ENCODE measurements around the gene RNF43. TPM values are rescaled to one million over a fixed set of nuclear protein-coding genes. Genes with fewer than 3 reads are reported as not detected.
A peak's percentile ranks its signal among the peaks of the same experiment; 100 is the strongest.

RNF43 gene
- total RNA-seq, 1 experiment from 2014 or later = 0.42 TPM

DNA sequence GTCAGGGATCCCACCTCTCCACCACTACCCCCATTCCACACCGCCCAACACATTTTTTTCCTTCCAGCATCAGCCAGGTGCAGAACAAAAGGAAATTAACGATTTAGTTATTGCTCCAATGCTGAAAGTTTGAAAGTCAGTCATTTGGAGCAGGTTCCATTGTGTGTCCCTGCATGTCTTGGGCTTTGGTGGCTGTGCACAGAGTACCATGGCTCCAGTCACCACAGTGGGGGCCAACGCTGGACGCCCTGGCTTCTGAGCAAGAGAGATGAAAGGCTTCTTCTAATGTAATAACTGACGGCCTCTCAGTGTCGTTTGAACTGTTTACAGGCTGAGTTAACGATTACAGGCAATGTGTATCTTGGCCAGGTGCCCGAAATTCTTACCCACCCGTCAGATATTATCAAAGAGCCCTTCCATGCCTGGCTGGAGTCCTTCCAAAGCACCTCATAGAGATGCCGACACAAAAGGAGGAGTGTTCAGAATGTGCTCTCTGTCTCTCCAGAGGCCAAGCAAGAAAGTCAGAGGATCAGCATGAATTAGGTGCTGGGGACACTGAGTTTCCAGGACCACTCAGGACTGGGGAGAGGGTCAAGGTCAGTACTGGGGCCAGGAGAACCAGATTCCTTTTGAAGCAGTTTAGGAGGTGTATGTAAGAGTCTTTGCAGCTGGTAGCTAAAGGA lies 25.9 kb downstream of the RNF43 start:
- Histone ChIP-seq H4K5ac (ENCODE audit: insufficient read length, low read depth, low read length) (no peak overlapping the region), H2BK5ac (ENCODE audit: insufficient read length, low read length) (no peak overlapping the region), H2BK12ac (ENCODE audit: insufficient read length, low read depth, low read length) (no peak overlapping the region), H4K20me1 (ENCODE audit: control insufficient read depth, insufficient read depth, insufficient read length) (no peaks in the 10 kb centered on the region), H4K91ac (ENCODE audit: insufficient read length, low read depth, low read length) (no peak overlapping the region), H3K79me1 (ENCODE audit: insufficient read depth, low read depth, low read length, poor library complexity, severe bottlenecking) (no peaks in the 10 kb centered on the region), H3K23ac (ENCODE audit: insufficient read length, low read depth, low read length) (no peak overlapping the region), H3K23me2 (ENCODE audit: insufficient read length, low read depth, low read length, poor library complexity, severe bottlenecking) (no peaks in the 10 kb centered on the region), H3K9me3 (ENCODE audit: control insufficient read depth, low read depth, low read length) (no peaks in the 10 kb centered on the region), H2BK120ac (ENCODE audit: low read depth, low read length, poor library complexity, severe bottlenecking) (no peak overlapping the region), H3K27ac (ENCODE audit: insufficient read length, low read depth, low read length) (no peak overlapping the region), H2AFZ (ENCODE audit: low read length) (no peak overlapping the region), H3T11ph (ENCODE audit: low read length) (no peak overlapping the region), H4K8ac (replicated peaks; ENCODE audit: insufficient read length, low read depth, low read length) (no peak overlapping the region), H3K14ac (ENCODE audit: insufficient read depth, low read length) (no peak overlapping the region), H3K4ac (ENCODE audit: low read depth, low read length) (no peak overlapping the region), H3K79me2 (ENCODE audit: insufficient read depth, low read length) (no peaks in the 10 kb centered on the region), H3K56ac (ENCODE audit: insufficient read length, low read depth, low read length) (no peak overlapping the region), H2AK5ac (ENCODE audit: insufficient read length, low read length) (no peak overlapping the region), H2BK15ac (ENCODE audit: low read depth, low read length) (no peak overlapping the region), H2BK20ac (ENCODE audit: low read depth, low read length, poor library complexity, severe bottlenecking) (no peak overlapping the region), H3K27me3 (ENCODE audit: insufficient read depth, low read length) (no peaks in the 10 kb centered on the region; the same call in 1 of the 2 replicates), H3K4me1 (ENCODE audit: insufficient read depth, low read length) (peaks cover 9% of the 10 kb centered on the region), H3K4me2 (ENCODE audit: insufficient read depth, insufficient read length, low read length) (no peak overlapping the region), H3K18ac (ENCODE audit: insufficient read length, low read depth, low read length) (no peak overlapping the region), H3K9ac (ENCODE audit: extremely low read depth, insufficient read length, low read length) (no peak overlapping the region)
- H3K9me3 Mint-ChIP-seq = no peaks in the 10 kb centered on the region
- H3K27ac Mint-ChIP-seq = peak overlapping the region in 1 of 3 experiments; percentile 29; a peak in 1 of 7 replicates
- TF ChIP-seq CTCF (conservative IDR thresholded peaks at IDR 0.05) = no peak
- no peaks in the 10 kb centered on the region for H3K36me3 Mint-ChIP-seq (ENCODE audit: insufficient read depth in 1 of 3, low read depth in 3 of 3)
- no peak for DNase-seq
- H3K4me1 Mint-ChIP-seq = peaks cover 26 to 29% of the 10 kb centered on the region in 2 experiments
- WGBS (ENCODE audit: extremely low coverage, insufficient read length, low lambda C conversion rate) = no CpG with 5 or more reads among the region's 10 CpGs
- H3K27me3 Mint-ChIP-seq (ENCODE audit: low read depth) = peaks cover 35% of the 10 kb centered on the region
- H3K4me3 Mint-ChIP-seq = no peak overlapping the region
